KMS-11 (cell line): ENCODE data around the gene LPP.

Experiments
- H2AFZ ChIP-seq: fragments of 200-600 bp; sonication (generic); 2 replicates; pipeline ENCODE4 v1.6.1; 2016; ENCODE audit warnings: antibody characterized with exemption, mixed run types, low read depth
- H3K27ac ChIP-seq: fragments of 200-600 bp; sonication (generic); 2 replicates; pipeline ENCODE4 v1.6.1; 2016; ENCODE audit warnings: mild to moderate bottlenecking, mixed run types
- H3K27me3 ChIP-seq: fragments of 200-600 bp; sonication (generic); 2 replicates; pipeline ENCODE4 v1.6.1; 2017; ENCODE audit warnings: mild to moderate bottlenecking, low read depth, mixed run types, moderate library complexity; ENCODE audit not compliant: insufficient read depth
- H3K36me3 ChIP-seq: fragments of 200-600 bp; sonication (generic); 2 replicates; pipeline ENCODE4 v1.6.1; 2017; ENCODE audit warnings: mild to moderate bottlenecking, mixed run types; ENCODE audit not compliant: insufficient read depth
- H3K4me1 ChIP-seq: fragments of 200-600 bp; sonication (generic); 2 replicates; pipeline ENCODE4 v1.6.1; 2016; ENCODE audit warnings: mild to moderate bottlenecking, low read depth, mixed run types; ENCODE audit not compliant: poor library complexity, severe bottlenecking
- H3K4me2 ChIP-seq: fragments of 200-600 bp; sonication (generic); 2 replicates; pipeline ENCODE4 v1.7.0; 2016; ENCODE audit warnings: mild to moderate bottlenecking, mixed run types
- H3K4me3 ChIP-seq: fragments of 200-600 bp; sonication (generic); IDR thresholded peaks from 2 replicates; pipeline ENCODE4 v1.6.1; 2017; ENCODE audit warnings: low read depth, low read length, mixed read lengths; ENCODE audit not compliant: insufficient read depth
- H3K79me2 ChIP-seq: fragments of 200-600 bp; sonication (generic); 2 replicates; pipeline ENCODE4 v1.6.1; 2016; ENCODE audit warnings: low read depth, mixed run types; ENCODE audit not compliant: insufficient read depth
- H3K9ac ChIP-seq: fragments of 200-600 bp; sonication (generic); 2 replicates; pipeline ENCODE4 v1.6.1; 2016; ENCODE audit warnings: mild to moderate bottlenecking, mixed run types
- H4K20me1 ChIP-seq: fragments of 200-600 bp; sonication (generic); 2 replicates; pipeline ENCODE4 v1.6.1; 2016; ENCODE audit warnings: mild to moderate bottlenecking, mixed run types; ENCODE audit not compliant: insufficient read depth
- TF ChIP-seq, protein P1 (sequence below): fragments of 200-600 bp; sonication (generic); conservative IDR thresholded peaks from 2 replicates; pipeline ENCODE4 v1.6.1; 2017; ENCODE audit warnings: low read depth, mild to moderate bottlenecking, antibody characterized with exemption, low read length, moderate library complexity, mixed read lengths

LPP gene

DNA sequence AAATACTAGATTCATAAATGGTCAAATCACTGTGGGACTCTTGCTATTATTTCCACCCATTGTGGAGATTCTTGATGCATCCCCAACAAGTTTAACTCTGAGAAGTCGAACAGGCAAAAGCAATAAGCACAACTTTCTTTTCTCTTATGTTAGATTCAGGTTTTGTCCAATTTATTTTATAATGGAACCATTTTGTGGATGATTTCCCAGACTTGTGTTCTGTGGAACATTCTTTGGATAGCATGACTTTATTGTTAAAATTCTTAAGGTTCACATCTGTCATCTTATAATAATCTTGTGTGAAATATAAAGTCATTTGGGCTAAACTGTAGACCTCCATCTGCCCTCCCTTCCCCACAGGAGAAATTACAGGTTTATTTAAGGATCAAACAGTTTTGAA, 213.7 kb downstream of the LPP start:
- H3K4me1 ChIP-seq: no peaks in the 10 kb centered on the region
- no peaks in the 10 kb centered on the region for H4K20me1 ChIP-seq
- no peaks in the 10 kb centered on the region for H3K79me2 ChIP-seq
- H3K27me3 ChIP-seq: no peaks in the 10 kb centered on the region
- TF ChIP-seq, protein P1, sequence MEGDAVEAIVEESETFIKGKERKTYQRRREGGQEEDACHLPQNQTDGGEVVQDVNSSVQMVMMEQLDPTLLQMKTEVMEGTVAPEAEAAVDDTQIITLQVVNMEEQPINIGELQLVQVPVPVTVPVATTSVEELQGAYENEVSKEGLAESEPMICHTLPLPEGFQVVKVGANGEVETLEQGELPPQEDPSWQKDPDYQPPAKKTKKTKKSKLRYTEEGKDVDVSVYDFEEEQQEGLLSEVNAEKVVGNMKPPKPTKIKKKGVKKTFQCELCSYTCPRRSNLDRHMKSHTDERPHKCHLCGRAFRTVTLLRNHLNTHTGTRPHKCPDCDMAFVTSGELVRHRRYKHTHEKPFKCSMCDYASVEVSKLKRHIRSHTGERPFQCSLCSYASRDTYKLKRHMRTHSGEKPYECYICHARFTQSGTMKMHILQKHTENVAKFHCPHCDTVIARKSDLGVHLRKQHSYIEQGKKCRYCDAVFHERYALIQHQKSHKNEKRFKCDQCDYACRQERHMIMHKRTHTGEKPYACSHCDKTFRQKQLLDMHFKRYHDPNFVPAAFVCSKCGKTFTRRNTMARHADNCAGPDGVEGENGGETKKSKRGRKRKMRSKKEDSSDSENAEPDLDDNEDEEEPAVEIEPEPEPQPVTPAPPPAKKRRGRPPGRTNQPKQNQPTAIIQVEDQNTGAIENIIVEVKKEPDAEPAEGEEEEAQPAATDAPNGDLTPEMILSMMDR: no peak
- H3K27ac ChIP-seq: no peak overlapping the region
- no peaks in the 10 kb centered on the region for H3K36me3 ChIP-seq
- H3K4me3 ChIP-seq: no peak overlapping the region
- no peak overlapping the region for H3K4me2 ChIP-seq
- H3K9ac ChIP-seq: no peak overlapping the region
- no peak overlapping the region for H2AFZ ChIP-seq

DNA sequence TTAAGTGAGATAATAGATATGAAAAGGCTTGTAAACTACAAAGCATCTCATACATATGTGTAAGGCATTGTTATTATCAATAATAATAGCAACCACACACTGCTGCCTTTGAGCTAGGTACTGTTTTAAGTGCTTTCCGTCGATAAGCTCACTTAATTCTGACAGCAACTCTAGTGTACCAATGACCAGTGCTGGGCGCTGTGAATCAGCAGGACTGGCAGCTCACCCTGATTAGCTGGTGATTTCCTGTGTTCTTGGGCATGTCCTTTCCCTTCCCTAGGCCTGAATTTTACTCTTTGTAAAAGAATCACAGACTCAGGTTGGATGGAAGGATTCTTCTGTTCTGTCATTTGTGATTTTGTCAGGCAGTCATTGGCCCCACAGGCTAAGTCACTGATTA, 215.6 kb downstream of the LPP start:
- H3K9ac ChIP-seq: no peak overlapping the region
- no peaks in the 10 kb centered on the region for H3K27me3 ChIP-seq
- TF ChIP-seq, protein P1: no peak

DNA sequence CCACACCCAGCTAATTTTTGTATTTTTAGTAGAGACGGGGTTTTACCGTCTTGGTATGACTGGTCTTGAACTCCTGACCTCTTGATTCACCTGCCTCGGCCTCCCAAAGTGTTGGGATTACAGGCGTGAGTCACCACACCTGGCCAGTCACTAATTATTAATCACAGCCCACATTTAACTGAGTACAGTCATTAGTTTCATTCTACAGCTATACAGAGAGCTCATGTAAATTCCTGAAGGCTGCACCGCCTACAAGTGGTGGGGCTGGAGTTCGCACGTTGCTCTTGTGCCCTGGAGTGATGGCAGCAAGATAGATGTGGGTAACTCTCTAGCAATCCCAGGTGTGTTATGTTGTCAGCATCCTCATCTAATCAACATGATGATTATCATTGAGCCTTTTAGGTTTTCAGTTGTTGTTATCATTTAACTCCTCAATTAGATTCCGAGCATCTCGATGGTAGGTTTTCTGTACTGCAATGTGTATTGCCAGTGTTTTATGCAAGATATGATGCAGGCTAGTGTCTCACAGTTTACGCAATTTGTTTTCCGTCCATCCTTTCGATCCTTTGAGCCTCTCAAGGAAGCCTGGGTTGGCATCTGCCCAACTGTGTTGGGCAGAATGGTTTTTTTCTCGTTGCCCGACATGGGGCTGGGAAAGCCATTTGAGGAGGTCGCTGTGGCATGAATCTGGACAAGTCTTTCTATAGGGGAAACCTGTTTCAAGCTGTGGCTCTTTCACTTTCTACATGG, 216.3 kb downstream of the LPP start:
- TF ChIP-seq, protein P1: no peak
- Histone ChIP-seq H4K20me1 (no peaks in the 10 kb centered on the region), H3K4me3 (no peak overlapping the region), H3K4me1 (no peaks in the 10 kb centered on the region), H3K4me2 (no peak overlapping the region), H2AFZ (no peak overlapping the region), H3K9ac (no peak overlapping the region), H3K36me3 (no peaks in the 10 kb centered on the region), H3K79me2 (no peaks in the 10 kb centered on the region), H3K27me3 (no peaks in the 10 kb centered on the region), H3K27ac (no peak overlapping the region)

More for the DNA sequence above, 215.6 kb downstream of the LPP start:
- no peak overlapping the region for H3K27ac ChIP-seq
- no peaks in the 10 kb centered on the region for H3K36me3 ChIP-seq
- H2AFZ ChIP-seq: no peak overlapping the region
- H3K4me2 ChIP-seq: no peak overlapping the region
- H3K4me1 ChIP-seq: no peaks in the 10 kb centered on the region
- H3K79me2 ChIP-seq: no peaks in the 10 kb centered on the region
- H4K20me1 ChIP-seq: no peaks in the 10 kb centered on the region
- H3K4me3 ChIP-seq: no peak overlapping the region

DNA sequence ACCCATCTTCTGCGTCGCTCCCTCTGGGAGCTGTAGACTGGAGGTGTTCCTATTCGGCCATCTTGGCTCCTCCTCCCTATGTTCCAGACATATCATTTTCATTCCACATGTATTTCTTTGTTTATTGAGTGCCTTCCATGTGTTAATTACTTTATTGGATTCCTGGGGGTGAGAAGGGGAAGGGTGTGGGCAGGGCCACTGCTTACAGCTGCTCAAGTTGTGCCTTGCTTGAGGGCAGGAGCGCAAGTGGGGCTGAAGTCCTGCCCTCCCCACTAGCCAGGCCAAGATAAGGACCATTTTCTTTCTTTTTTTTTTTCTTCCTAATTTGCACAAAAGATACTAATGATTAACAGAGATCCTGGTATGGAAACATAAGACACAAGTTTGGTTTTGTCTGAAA, 224.8 kb downstream of the LPP start:
- Histone ChIP-seq H4K20me1 (no peaks in the 10 kb centered on the region), H3K4me1 (no peaks in the 10 kb centered on the region), H3K4me2 (no peak overlapping the region), H3K9ac (no peak overlapping the region), H3K36me3 (no peaks in the 10 kb centered on the region), H3K27ac (no peak overlapping the region), H3K79me2 (no peaks in the 10 kb centered on the region), H3K4me3 (no peak overlapping the region), H2AFZ (no peak overlapping the region), H3K27me3 (no peaks in the 10 kb centered on the region)
- TF ChIP-seq, protein P1: no peak
